Testis (tissue), 2 donors: ENCODE measurements around the gene DDA1.

Source experiments
- CTCF ChIP-seq, 3 experiments: fragments of 450-650 bp in 2 of 3; fragments of 200-600 bp in 1 of 3; sonication (generic) in 1 of 3; IDR thresholded peaks; one replicate each; pipeline ENCODE4 v1.5.1; 2016 to 2019; ENCODE audit warnings: antibody characterized with exemption in 3 of 3, mild to moderate bottlenecking in 2 of 3, moderate library complexity in 1 of 3
- POLR2A ChIP-seq: fragments of 450-650 bp; IDR thresholded peaks from one replicate; pipeline ENCODE4 v1.6.1; 2017; ENCODE audit warnings: antibody characterized with exemption, mild to moderate bottlenecking, moderate library complexity

- no peak for TF ChIP-seq CTCF (IDR thresholded peaks at IDR 0.05)
- TF ChIP-seq POLR2A, result no peak
Measured at GRCh38 chr19:17319473-17320238, 10.3 kb downstream of the DDA1 start.
